Measurements from ENCODE around the gene SPATA2L. TPM values are rescaled to one million over a fixed set of nuclear protein-coding genes. Genes with fewer than 3 reads are reported as not detected.

The SPATA2L gene
- polyA plus RNA-seq, 1 of the 3 experiments (the other 2 are of a cell fraction): 8.6 TPM

DNA sequence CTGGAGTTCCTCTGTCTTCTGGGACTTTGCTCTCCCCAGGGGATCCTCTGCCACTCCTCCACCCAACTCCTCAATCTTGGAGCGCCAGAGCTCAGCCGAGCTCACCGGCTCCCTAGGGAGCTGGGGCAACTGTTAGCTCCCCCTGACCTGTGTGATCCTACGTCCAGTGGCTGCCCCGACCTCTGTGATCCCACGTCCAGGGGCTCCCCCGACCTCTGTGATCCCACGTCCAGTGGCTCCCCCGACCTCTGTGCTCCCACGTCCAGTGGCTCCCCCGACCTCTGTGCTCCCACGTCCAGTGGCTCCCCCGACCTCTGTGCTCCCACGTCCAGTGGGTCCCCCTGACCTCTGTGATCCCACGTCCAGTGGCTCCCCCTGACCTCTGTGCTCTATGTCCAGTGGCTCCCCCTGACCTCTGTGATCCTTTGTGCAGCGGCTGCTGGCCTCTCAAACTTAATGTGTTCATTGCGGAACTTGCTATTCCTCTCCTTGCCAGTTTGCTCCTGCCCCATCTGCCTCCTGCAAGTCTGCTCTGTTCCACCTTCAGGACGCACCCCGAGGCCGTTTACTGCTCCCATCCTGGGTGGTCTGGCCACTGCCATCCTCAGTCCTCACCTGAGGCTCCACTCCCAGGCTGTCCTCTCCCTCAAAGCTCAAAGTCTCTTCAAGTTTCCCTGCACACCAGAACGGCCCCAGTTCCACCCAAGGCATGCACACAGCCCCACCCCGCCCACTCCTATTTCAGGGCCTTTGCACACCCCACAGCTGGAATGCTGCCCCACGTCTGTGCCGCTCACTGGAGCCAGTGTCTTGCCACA lies 16.4 kb upstream of the SPATA2L start:
- 93% methylated on average over 21 of the region's 24 CpGs for WGBS (ENCODE audit: low lambda C conversion rate)
- peaks cover 14 to 18% of the 10 kb centered on the region in 2 experiments; a peak in 3 of 4 replicates for H3K4me1 ChIP-seq (ENCODE audit: control insufficient read depth in 1 of 2, insufficient read depth in 2 of 2, low read depth in 1 of 2, low read length in 1 of 2)

More for the DNA sequence above, 16.4 kb upstream of the SPATA2L start:
- peaks cover 36% of the 10 kb centered on the region for H3K79me2 ChIP-seq (ENCODE audit: insufficient read depth)
- H4K20me1 ChIP-seq (ENCODE audit: insufficient read depth): peaks cover 8% of the 10 kb centered on the region
- H3K27ac ChIP-seq (ENCODE audit: low read depth in 2 of 2, low read length in 1 of 2): no peak overlapping the region
- H3F3A ChIP-seq (replicated peaks; ENCODE audit: insufficient read depth): peaks cover 25% of the 10 kb centered on the region
- ChIA-PET POLR2A (interaction anchor here (0.6 kb wide), 1 partner anchor 17 kb away, joined by 3 read pairs; no protein-coding TSS in a partner anchor), CTCF (interaction anchor here (1.9 to 3.0 kb wide), 3 partner anchors 12 to 143 kb away, joined by 6 to 10 read pairs (median 6); partner anchors contain the start of gene SPATA2L)
- H3K4me3 ChIP-seq (ENCODE audit: low read depth in 2 of 2, low read length in 1 of 2): no peak overlapping the region
- no peak overlapping the region for H3K9ac ChIP-seq
- no peak for DNase-seq
- TF ChIP-seq USF1 (IDR thresholded peaks at IDR 0.05; ENCODE audit: borderline replicate concordance, low read depth) (no peak), MXI1 (IDR thresholded peaks at IDR 0.05; ENCODE audit: low read depth, low read length) (no peak), FOXJ3 (CRISPR knock-in tag; IDR thresholded peaks at IDR 0.05) (no peak), NRF1 (IDR thresholded peaks at IDR 0.05; ENCODE audit: low read depth, low read length) (no peak), EP300 (IDR thresholded peaks at IDR 0.05; ENCODE audit: borderline replicate concordance in 1 of 2, low read depth in 1 of 2, low read length in 1 of 2) (no peak), RAD21 (IDR thresholded peaks at IDR 0.05; ENCODE audit: low read length) (no peak), SMC3 (IDR thresholded peaks at IDR 0.05; ENCODE audit: low read depth, low read length) (no peak), FOSL2 (IDR thresholded peaks at IDR 0.05; ENCODE audit: borderline replicate concordance, low read depth) (no peak), POLR2AphosphoS5 (IDR thresholded peaks at IDR 0.05; ENCODE audit: low read depth, low read length) (no peak), MEF2A (IDR thresholded peaks at IDR 0.05; ENCODE audit: borderline replicate concordance, low read depth) (no peak), RXRA (IDR thresholded peaks at IDR 0.05; ENCODE audit: borderline replicate concordance, low read depth) (no peak), JUND (IDR thresholded peaks at IDR 0.05) (no peak), TCF12 (IDR thresholded peaks at IDR 0.05) (no peak), GATA2 (CRISPR knock-in tag; IDR thresholded peaks at IDR 0.05) (no peak), YY1 (IDR thresholded peaks at IDR 0.05; ENCODE audit: low read depth) (no peak), EZH2phosphoT487 (IDR thresholded peaks at IDR 0.05; ENCODE audit: borderline replicate concordance, low read depth) (no peak), IRF3 (IDR thresholded peaks at IDR 0.05; ENCODE audit: low read depth, low read length) (no peak)
- TF ChIP-seq, protein P1, sequence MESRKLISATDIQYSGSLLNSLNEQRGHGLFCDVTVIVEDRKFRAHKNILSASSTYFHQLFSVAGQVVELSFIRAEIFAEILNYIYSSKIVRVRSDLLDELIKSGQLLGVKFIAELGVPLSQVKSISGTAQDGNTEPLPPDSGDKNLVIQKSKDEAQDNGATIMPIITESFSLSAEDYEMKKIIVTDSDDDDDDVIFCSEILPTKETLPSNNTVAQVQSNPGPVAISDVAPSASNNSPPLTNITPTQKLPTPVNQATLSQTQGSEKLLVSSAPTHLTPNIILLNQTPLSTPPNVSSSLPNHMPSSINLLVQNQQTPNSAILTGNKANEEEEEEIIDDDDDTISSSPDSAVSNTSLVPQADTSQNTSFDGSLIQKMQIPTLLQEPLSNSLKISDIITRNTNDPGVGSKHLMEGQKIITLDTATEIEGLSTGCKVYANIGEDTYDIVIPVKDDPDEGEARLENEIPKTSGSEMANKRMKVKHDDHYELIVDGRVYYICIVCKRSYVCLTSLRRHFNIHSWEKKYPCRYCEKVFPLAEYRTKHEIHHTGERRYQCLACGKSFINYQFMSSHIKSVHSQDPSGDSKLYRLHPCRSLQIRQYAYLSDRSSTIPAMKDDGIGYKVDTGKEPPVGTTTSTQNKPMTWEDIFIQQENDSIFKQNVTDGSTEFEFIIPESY (IDR thresholded peaks at IDR 0.05; ENCODE audit: borderline replicate concordance, low read depth): no peak
- H3K4me2 ChIP-seq: no peak overlapping the region
- no peaks in the 10 kb centered on the region for H3K9me2 ChIP-seq
- no peak overlapping the region for H2AFZ ChIP-seq (ENCODE audit: low read depth)
- H3K9me3 ChIP-seq: no peaks in the 10 kb centered on the region
- H3K27me3 ChIP-seq (ENCODE audit: insufficient read depth): no peaks in the 10 kb centered on the region
- peaks cover under 1 to 4% of the 10 kb centered on the region in 2 experiments for H3K36me3 ChIP-seq (replicated peaks in 1 of 2; ENCODE audit: control insufficient read depth in 1 of 2, insufficient read depth in 2 of 2, low read length in 1 of 2)

Data from SK-N-SH (cell line).